ENCODE results near the gene ALDH3B1. TPM values are rescaled to one million over a fixed set of nuclear protein-coding genes. Genes with fewer than 3 reads are reported as not detected.
A peak's percentile ranks its signal among the peaks of the same experiment; 100 is the strongest.

ALDH3B1 gene
- total RNA-seq, 1 donor from 2014 or later: 3.2 TPM

GRCh38 chr11:68056317-68057285, 46.5 kb downstream of the ALDH3B1 start:
- DNase-seq (ENCODE audit: low spot score): no peak
- no peak for ATAC-seq

DNA sequence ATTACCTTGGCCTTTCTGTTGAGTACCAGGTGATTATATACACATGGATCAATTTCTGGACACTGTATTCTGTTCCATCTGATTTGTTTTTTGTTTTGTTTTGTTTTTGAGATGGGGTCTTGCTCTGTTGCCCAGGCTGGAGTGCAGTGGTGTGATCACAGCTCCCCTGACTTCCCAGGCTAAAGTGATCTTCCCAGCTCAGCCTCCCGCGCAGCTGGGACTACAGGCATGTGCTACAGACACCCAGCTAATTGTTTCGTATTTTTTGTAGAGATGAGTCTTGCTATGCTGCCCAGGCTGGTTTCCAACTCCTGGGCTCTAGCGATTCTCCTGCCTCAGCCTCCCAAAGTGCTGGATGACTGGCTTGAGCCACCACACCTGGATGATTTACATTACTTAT, 47.7 kb downstream of the ALDH3B1 start:
- DNase-seq (ENCODE audit: low spot score): no peak
- no peak for ATAC-seq

- ATAC-seq (no peak), DNase-seq (ENCODE audit: low spot score) (no peak)
These were observed 51.4 kb downstream of the ALDH3B1 start for GRCh38 chr11:68061508-68061907.

- ATAC-seq (peak; percentile 11), DNase-seq (ENCODE audit: low spot score) (no peak)
These were observed 54.8 kb downstream of the ALDH3B1 start for GRCh38 chr11:68064926-68065325.

DNA sequence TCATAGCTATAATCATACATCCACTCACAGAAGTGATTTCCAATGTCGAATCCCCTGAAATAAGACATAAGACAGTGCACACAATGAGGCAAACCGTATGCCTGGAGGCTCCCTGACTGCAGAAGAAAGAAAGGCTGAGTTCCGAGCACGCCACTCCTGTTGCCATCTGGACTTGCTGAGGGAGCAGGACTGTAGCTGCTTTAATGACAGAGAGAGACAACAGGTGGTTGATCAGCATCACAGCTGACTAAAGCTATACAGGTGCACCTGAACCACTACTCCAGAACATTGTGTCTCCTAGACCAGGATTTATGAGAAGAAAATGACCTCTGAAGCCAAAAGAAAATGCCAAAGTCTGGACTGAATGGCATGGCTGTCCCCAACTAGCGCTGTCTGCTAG, 55.7 kb downstream of the ALDH3B1 start:
- DNase-seq (ENCODE audit: low spot score) (no peak), ATAC-seq (no peak)

- ATAC-seq: peak; percentile 68
These were observed 56.6 kb downstream of the ALDH3B1 start for GRCh38 chr11:68066742-68067141.

GRCh38 chr11:68067991-68068390, 57.9 kb downstream of the ALDH3B1 start:
- ATAC-seq: no peak
- peak; percentile 11 for DNase-seq (ENCODE audit: low spot score)

More at GRCh38 chr11:68066742-68067141, 56.6 kb downstream of the ALDH3B1 start:
- no peak for DNase-seq (ENCODE audit: low spot score)

DNA sequence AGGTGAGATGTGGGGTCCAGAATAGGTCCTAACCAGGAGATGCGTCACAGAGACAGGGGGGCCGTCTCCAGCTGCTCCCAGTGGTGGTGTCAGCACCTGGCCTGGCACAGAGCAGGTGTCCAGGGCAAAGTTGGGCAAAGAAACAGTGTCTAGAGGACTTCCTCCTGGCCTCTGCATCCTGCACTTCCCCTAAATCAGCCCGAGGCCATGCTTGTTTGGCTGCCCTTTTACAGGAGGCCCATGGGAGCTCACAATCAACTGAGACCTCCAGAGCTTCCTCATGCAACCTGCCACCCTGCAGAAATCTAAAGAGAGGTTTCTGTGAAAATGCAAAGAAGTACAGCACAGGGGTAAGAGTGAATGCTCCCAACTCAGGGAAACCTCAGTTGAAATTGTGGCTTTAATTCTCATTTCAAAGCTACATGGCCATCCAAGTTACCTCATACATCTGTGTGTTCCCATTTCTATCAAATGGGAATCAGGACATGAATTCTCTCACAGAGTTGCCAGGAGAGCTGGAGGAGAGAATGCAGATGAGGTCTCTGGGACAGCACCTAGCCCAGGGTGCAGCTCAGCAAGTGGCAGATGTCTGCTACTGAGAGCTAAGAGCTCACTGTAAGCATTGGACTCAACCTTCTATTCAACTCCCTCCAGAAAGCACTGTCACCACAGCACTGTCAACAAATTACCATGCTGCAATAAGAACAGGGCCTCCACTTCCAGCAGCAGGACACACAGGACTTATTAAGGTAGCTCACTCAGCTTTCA, 61.3 kb downstream of the ALDH3B1 start:
- DNase-seq (ENCODE audit: low spot score) (peak; percentile 40), ATAC-seq (no peak)

DNA sequence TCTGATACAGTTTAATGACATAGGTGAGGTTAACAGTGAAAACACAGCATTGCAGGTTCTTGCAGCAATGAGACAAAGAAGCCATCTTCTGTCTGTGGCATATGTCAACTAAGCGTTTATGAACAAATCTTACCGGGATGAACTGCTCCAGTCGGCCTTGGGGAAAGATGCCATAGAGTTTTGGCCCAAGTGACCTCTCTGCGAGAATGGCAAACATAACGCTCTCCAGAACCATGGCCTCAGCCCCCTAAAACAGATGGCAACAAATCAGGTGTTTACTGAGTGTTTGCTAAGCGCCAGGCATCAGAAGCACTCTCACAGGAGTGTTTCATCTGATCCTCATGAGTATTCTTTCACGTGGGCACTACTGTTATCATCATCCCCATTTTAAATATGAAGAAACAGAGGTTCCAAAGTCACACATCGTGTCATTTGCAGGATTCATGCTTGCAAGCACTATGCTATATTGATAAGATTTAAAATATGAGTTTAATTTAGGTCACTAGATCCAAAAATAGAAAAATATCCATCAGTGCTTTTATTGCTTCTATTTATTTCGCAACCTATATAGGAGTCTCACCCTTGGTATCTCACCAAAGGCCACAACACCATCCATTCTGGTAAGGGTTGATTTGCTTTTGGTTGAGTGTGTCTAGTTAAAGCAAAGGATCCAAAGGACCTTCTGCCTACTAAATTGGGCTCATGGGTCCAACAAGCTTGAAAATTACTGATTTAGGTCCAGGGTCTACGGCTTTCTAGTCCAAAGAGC, 64.6 kb downstream of the ALDH3B1 start:
- peak; percentile 63 for ATAC-seq
- DNase-seq (ENCODE audit: low spot score): peak; percentile 47

DNA sequence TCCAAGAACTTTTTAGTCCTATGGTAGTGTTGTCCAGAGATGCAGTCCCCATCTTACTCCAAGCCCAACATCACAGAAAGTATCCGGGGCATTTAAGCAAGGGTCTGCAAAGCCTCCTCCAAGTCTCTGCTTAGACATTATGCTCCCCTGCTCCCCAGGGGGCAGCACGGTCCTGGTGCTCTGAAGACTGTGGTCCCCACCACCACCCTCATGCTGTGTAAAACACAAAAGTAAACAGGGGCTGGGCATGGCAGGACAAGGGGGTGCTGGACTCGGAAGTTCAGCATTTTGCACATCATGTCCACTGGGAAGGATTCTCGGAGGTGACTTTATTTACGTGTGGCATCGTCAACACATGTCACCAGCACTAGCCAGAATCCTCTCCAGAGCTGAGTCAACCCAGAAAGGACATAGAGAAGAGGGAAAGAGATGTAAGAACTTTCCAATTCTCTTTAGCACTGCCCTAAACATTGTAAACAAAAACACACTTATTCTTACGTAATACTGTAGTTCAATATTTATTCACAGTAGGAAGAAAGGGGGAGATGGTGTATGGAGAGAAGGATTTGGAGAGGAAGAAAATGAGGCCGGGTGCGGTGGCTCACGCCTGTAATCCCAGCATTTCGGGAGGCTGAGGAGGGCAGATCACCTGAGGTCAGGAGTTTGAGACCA, 66.4 kb downstream of the ALDH3B1 start:
- ATAC-seq (peak; percentile 33), DNase-seq (ENCODE audit: low spot score) (no peak)

GRCh38 chr11:68077617-68078582, 67.8 kb downstream of the ALDH3B1 start:
- DNase-seq (ENCODE audit: low spot score) (no peak), ATAC-seq (peak; percentile 8)

Other genes with a start within 250 kb of the ALDH3B1 start
- gene UNC93B1, start 6.2 kb upstream of the ALDH3B1 start, total RNA-seq: 18.9 TPM
- 104 TPM for gene NDUFS8, start 20.4 kb downstream of the ALDH3B1 start, total RNA-seq
- 66.5 TPM for gene TCIRG1, start 28.7 kb downstream of the ALDH3B1 start, total RNA-seq
- 15.5 TPM for gene CHKA, start 111.1 kb downstream of the ALDH3B1 start, total RNA-seq
- gene KMT5B, start 203.0 kb downstream of the ALDH3B1 start, total RNA-seq: 19.3 TPM

Measured in left lobe of liver (tissue), 2 donors.